Fibroblast of mammary gland (primary cell): ENCODE data around the gene OTOGL.

Source experiments
- DNase-seq: peaks from one replicate; pipeline ENCODE4 v3.0.0-alpha.2; 2010; ENCODE audit warnings: low read depth
- H3K4me3 ChIP-seq: 2 replicates; pipeline ENCODE4 v1.5.1; 2011; ENCODE audit warnings: low read depth, mild to moderate bottlenecking, low read length, moderate library complexity; ENCODE audit not compliant: control insufficient read depth
- CTCF ChIP-seq: conservative IDR thresholded peaks from 2 replicates; pipeline ENCODE4 v1.5.1; 2011; ENCODE audit warnings: low read depth, low read length, inconsistent platforms; ENCODE audit not compliant: control insufficient read depth, insufficient read depth

OTOGL gene

DNA sequence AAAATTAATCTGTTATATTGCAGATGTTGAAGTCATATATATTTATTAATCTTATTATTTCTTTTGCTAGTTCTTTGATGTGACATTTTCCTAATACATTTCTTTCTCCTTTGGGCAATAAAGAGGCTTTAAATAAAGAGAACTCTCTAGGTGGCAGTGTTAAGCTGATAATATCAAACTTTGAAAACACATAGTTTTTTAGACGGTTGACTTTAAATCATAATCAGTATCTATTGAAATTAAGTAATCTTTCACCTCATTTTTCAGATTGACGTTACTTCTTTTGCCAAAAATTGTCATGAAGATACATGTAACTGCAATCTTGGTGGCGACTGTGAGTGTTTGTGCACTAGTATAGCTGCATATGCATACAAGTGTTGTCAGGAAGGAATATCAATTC lies 213.9 kb downstream of the OTOGL start:
- TF ChIP-seq CTCF: peak; percentile 22
- no peak overlapping the region for H3K4me3 ChIP-seq
- DNase-seq: peak; percentile 8

GRCh38 chr12:80314741-80315140 lies 215.4 kb downstream of the OTOGL start:
- DNase-seq: no peak
- TF ChIP-seq CTCF: no peak
- no peak overlapping the region for H3K4me3 ChIP-seq

DNA sequence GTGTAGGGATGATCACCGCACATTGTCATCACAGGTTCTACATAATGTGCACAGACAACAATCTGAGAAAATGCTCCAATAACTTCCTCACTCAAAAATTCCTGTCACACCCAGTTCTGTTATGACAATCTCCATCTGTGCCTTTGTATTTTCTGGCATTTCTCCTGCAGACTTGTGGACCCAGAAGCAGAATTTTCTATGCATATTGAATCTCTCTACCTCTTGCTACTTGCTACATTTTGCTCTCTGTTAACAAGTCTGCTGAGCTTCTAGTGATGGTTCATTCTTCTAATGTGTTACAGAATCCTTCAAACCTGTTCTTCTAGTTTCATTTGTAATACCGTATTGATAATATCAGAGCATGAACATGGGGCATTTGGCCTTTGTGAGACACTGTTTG lies 216.9 kb downstream of the OTOGL start:
- TF ChIP-seq CTCF: no peak

GRCh38 chr12:80317307-80317706 lies 218.0 kb downstream of the OTOGL start:
- no peak for TF ChIP-seq CTCF
- no peak for DNase-seq
- H3K4me3 ChIP-seq: no peak overlapping the region

More for the DNA sequence above, 216.9 kb downstream of the OTOGL start:
- no peak for DNase-seq
- no peak overlapping the region for H3K4me3 ChIP-seq

- no peak overlapping the region for H3K4me3 ChIP-seq
- DNase-seq: no peak
- no peak for TF ChIP-seq CTCF
These were observed 218.6 kb downstream of the OTOGL start for GRCh38 chr12:80317899-80318298.

DNA sequence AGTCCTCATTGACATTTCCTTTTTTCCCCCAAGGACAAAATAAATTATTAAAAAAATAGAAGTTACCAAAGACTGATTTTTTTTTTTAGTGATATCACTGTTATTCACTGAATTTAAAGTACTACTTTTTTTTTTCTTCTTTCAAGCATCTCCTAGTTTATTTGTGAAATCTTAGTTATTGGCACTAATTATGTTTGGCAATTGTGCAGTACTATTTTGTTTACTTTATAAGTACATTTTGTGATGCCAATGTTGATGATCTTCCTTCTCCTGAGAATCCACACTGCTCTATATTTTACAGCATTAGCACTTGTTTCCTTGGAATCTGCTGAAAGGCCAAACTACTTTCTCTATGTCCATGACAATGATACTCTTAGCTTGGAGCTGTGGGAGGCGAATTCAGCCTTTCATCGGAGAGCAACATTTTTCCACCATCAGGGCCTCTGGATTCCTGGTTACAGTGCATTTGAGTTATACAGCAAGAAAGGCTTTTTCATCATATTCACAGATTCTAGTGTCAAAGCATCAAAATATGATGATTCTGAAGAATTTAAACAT lies 220.9 kb downstream of the OTOGL start:
- TF ChIP-seq CTCF: no peak
- no peak for DNase-seq
- no peak overlapping the region for H3K4me3 ChIP-seq

DNA sequence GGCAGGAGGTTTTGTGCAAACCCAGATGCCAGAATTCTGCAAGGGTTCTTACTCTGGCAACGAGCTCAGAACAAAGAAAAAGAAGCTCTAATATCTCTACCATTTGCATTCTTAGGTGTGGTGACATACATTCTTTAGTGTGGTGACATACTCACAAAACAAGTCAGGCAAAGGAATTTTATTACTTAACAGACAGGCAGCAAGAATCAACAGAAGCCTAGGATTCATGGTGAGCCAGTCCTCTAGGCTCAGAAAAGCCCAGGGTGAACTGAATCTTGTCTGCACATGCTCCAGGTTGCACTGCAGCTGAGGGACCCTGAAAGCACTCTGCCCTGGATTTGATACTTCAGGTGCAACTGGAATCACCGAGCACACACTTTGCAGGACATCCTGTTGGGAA lies 222.3 kb downstream of the OTOGL start:
- no peak for TF ChIP-seq CTCF
- H3K4me3 ChIP-seq: no peak overlapping the region
- no peak for DNase-seq
